GM12873 (cell line): ENCODE measurements around the gene XKR3.
A peak's percentile ranks its signal among the peaks of the same experiment; 100 is the strongest.

Experiments used
- CTCF ChIP-seq: IDR thresholded peaks from 2 replicates; pipeline ENCODE4 v1.5.1; 2012; ENCODE audit warnings: low read depth, mild to moderate bottlenecking, moderate library complexity, low read length, control low read depth; ENCODE audit not compliant: insufficient read depth; ENCODE audit errors: missing control alignments

Gene XKR3

DNA sequence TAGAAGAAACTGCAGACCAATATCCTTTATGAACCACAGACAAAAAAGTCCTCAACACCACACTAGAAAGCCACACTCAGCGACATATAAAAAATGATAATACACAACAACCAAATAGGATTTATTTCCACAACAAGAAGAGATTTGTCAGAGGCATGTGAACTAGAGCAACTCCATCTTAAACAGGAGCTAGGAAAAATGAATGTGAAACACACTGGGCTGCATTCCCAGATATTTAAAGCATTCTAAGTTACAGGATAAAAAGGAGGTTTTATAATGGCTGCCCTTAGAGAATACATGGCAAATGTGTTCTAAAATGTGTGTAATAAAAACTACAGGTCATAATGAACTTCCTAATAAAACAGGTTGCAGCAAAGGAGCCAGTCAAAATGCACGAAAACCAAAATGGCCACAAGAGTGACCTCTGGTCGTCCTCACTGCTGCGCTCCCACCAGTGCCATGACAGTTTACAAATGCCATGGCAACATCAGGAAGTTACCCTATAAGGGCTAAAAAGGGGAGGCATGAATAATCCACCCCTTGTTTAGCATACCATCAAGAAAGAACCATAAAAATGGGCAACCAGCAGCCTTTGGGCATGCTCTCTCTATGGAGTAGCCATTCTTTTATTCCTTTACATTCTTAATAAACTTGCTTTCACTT is 21.8 kb downstream of the XKR3 start:
- TF ChIP-seq CTCF = no peak

DNA sequence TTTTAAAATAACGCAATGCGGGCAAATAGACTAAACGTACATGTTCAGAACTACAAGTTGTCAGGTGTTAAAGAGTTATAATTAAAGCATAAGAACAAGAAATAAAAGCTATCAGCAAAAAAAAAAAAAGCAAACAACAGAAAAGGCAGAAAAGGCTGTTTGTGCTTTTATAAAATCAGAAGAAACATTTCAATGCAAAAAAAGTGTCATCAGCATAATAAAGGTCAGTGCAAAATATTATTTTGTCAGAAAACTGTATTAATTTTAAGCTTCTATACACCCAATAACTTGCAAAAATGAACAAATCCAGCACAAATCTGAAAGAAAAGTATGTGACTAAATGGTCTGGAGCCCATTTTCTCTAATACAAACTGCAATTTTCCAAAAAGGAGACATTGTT is 23.6 kb downstream of the XKR3 start:
- no peak for TF ChIP-seq CTCF

DNA sequence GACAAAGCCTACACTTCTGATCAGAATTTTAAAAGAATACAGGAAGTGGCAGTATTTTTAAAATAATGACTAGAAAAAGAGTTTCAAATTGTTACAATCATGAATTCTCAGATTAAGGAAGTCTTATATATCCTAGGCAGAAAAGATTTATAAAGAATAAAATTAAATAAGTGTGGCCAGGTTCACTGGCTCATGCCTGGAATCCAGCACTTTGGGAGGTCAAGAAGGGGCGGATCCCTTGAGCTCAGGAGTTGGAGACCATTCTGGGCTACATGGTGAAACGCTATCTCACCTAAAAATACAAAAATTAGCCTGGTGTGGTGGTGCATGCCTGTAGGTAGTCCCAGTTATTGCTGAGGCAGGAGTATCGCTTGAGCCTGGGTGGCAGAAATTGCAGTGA is 24.1 kb downstream of the XKR3 start:
- TF ChIP-seq CTCF = no peak

- no peak for TF ChIP-seq CTCF
Observed at GRCh38 chr22:16800358-16800757, 24.9 kb downstream of the XKR3 start.

- TF ChIP-seq CTCF = no peak
Observed at GRCh38 chr22:16793831-16794230, 31.4 kb downstream of the XKR3 start.

- no peak for TF ChIP-seq CTCF
Observed at GRCh38 chr22:16789860-16790493, 35.2 kb downstream of the XKR3 start.

DNA sequence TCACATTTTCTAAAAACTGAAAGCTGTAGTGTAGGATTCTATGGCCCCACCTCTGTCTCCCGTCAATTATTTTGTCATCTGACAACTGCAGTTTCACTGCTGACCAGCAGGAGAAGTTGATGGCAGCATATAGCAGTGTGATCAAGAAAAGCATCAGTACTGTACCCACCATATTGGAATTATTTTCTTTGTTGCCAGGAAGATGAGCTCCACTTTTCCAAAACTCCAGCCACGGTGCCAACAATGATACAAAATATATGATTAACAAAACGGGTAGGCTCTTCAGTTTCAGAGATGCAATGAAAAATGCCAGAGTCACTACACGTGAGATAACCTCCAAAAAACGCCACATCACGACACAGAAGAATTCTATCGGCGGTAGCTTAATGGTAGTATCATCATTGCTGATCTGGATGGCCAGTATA is 41.3 kb downstream of the XKR3 start:
- TF ChIP-seq CTCF = peak; percentile 43
